Measurements from ENCODE around the gene PSMD2. TPM values are rescaled to one million over a fixed set of nuclear protein-coding genes. Genes with fewer than 3 reads are reported as not detected.
A peak's percentile ranks its signal among the peaks of the same experiment; 100 is the strongest.

The PSMD2 gene
- total RNA-seq, 3 donors from 2014 or later (not counting 1 experiment from before 2014, with no cell fraction given) = 218 to 237 (median 231) TPM

DNA sequence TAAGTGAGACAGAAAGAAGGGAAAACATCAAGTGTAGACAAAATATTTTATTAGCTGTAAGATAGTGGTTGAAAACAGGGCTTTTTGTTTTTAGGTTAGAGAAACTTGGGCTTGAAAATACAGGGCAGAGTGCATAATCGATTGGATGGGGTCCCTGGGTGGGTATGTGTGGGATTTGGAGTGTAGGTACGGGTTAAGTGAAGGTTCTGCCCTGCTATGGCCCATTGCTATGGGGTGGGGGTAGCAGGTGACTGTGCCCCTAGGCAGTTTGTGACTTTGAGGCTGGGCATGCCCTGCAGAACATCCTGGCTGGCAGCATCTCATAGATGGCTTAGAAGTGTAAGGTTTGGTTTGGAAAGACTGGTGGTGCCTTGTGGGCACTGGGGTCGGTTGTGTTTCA is 34.7 kb downstream of the PSMD2 start:
- H3K4me3 ChIP-seq (ENCODE audit: low read length) = no peak overlapping the region
- DNase-seq (no peak), ATAC-seq (no peak)
- H3K27me3 ChIP-seq (ENCODE audit: control insufficient read depth, insufficient read depth, low read length) = no peaks in the 10 kb centered on the region
- intact Hi-C loops (cut with micrococcal nuclease) = loop anchor here (2.0 kb wide), 1 partner anchor 13 kb away; no protein-coding TSS in a partner anchor
- Mint-ChIP-seq H3K27ac (peak overlapping the region; percentile 78 to 80), H3K4me3 (peak overlapping the region; percentile 35), H3K9me3 (no peaks in the 10 kb centered on the region), H3K4me1 (peaks cover 17 to 41% of the 10 kb centered on the region in 2 donors), H3K27me3 (ENCODE audit: low read depth in 2 of 2) (peaks cover 0 to 7% of the 10 kb centered on the region in 2 donors), H3K36me3 (peaks cover 20% of the 10 kb centered on the region)
- H3K36me3 ChIP-seq (ENCODE audit: control insufficient read depth, insufficient read depth, low read length) = peaks cover 55% of the 10 kb centered on the region
- WGBS (ENCODE audit: insufficient coverage) = 88% methylated on average over 3 of the region's 3 CpGs
- TF ChIP-seq, protein P1, sequence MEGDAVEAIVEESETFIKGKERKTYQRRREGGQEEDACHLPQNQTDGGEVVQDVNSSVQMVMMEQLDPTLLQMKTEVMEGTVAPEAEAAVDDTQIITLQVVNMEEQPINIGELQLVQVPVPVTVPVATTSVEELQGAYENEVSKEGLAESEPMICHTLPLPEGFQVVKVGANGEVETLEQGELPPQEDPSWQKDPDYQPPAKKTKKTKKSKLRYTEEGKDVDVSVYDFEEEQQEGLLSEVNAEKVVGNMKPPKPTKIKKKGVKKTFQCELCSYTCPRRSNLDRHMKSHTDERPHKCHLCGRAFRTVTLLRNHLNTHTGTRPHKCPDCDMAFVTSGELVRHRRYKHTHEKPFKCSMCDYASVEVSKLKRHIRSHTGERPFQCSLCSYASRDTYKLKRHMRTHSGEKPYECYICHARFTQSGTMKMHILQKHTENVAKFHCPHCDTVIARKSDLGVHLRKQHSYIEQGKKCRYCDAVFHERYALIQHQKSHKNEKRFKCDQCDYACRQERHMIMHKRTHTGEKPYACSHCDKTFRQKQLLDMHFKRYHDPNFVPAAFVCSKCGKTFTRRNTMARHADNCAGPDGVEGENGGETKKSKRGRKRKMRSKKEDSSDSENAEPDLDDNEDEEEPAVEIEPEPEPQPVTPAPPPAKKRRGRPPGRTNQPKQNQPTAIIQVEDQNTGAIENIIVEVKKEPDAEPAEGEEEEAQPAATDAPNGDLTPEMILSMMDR (IDR thresholded peaks at IDR 0.05) = no peak
- H3K27ac ChIP-seq (ENCODE audit: low read length) = no peak overlapping the region
- H3K4me1 ChIP-seq (ENCODE audit: control insufficient read depth, insufficient read depth, low read length) = peaks cover 23% of the 10 kb centered on the region
- H3K9me3 ChIP-seq (ENCODE audit: control insufficient read depth, insufficient read depth, low read length) = no peaks in the 10 kb centered on the region

DNA sequence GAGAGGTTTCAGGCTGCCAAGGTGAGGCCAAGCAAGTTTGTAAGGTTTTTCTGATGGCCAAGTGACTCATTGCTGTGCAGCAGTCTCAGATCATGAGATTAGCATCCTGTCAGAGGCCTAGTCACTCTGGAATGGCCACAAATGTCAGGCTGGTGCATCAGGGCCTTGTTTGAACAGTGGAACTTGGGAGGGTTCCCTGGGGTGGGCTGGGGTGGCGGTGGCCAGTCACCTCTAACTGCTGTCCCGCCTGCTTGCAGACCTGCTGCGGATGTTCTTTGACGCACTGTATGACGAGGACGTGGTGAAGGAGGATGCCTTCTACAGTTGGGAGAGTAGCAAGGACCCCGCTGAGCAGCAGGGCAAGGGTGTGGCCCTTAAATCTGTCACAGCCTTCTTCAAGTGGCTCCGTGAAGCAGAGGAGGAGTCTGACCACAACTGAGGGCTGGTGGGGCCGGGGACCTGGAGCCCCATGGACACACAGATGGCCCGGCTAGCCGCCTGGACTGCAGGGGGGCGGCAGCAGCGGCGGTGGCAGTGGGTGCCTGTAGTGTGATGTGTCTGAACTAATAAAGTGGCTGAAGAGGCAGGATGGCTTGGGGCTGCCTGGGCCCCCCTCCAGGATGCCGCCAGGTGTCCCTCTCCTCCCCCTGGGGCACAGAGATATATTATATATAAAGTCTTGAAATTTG is 35.6 kb downstream of the PSMD2 start:
- H3K9me3 Mint-ChIP-seq = no peaks in the 10 kb centered on the region
- DNase-seq (peak in 1 of 2 donors; percentile 53), ATAC-seq (peak in 2 of 3 donors; percentile 39 to 40)
- peaks cover 11% of the 10 kb centered on the region for H3K36me3 Mint-ChIP-seq
- 79% methylated on average over 14 of the region's 15 CpGs for WGBS (ENCODE audit: insufficient coverage)
- TF ChIP-seq, protein P1 (IDR thresholded peaks at IDR 0.05) = no peak
- Histone ChIP-seq H3K4me1 (ENCODE audit: control insufficient read depth, insufficient read depth, low read length) (peaks cover 23% of the 10 kb centered on the region), H3K36me3 (ENCODE audit: control insufficient read depth, insufficient read depth, low read length) (peaks cover 48% of the 10 kb centered on the region), H3K4me3 (ENCODE audit: low read length) (no peak overlapping the region), H3K27ac (ENCODE audit: low read length) (peak overlapping the region; percentile 97), H3K9me3 (ENCODE audit: control insufficient read depth, insufficient read depth, low read length) (no peaks in the 10 kb centered on the region), H3K27me3 (ENCODE audit: control insufficient read depth, insufficient read depth, low read length) (no peaks in the 10 kb centered on the region)
- peaks cover 0 to 7% of the 10 kb centered on the region in 2 donors for H3K27me3 Mint-ChIP-seq (ENCODE audit: low read depth in 2 of 2)
- H3K4me1 Mint-ChIP-seq = peaks cover 17 to 37% of the 10 kb centered on the region in 2 donors
- H3K4me3 Mint-ChIP-seq = peak overlapping the region; percentile 90
- intact Hi-C loops (cut with micrococcal nuclease) = loop anchor here (1.0 to 2.0 kb wide), 2 partner anchors 14 to 29 kb away; no protein-coding TSS in a partner anchor
- H3K27ac Mint-ChIP-seq = peak overlapping the region; percentile 78 to 80

DNA sequence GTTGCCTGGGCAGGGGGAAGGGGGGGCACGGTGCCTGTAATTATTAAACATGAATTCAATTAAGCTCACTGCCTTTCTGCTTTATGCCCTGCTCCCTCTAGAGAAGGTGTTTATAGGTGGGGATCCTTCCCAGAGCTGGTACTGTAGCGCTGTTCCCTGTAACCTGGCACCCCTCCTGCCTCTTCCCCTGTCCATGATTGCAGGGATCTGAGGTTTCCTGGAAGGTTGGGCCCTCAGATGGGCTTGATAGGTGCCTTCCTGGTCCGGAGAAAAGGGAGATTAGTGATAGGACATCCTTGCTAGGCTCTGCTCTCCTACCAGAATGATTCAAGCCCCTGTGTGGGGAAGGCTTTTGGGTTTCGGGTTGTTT is 36.2 kb downstream of the PSMD2 start:
- no peaks in the 10 kb centered on the region for H3K27me3 ChIP-seq (ENCODE audit: control insufficient read depth, insufficient read depth, low read length)
- Mint-ChIP-seq H3K4me1 (peaks cover 17 to 37% of the 10 kb centered on the region in 2 donors), H3K27ac (peak overlapping the region; percentile 78 to 80), H3K4me3 (peak overlapping the region; percentile 90), H3K9me3 (no peaks in the 10 kb centered on the region), H3K36me3 (peaks cover 8% of the 10 kb centered on the region), H3K27me3 (ENCODE audit: low read depth in 2 of 2) (peaks cover 0 to 7% of the 10 kb centered on the region in 2 donors)
- peaks cover 44% of the 10 kb centered on the region for H3K36me3 ChIP-seq (ENCODE audit: control insufficient read depth, insufficient read depth, low read length)
- peak overlapping the region; percentile 51 for H3K4me3 ChIP-seq (ENCODE audit: low read length)
- H3K27ac ChIP-seq (ENCODE audit: low read length) = peak overlapping the region; percentile 97
- no peaks in the 10 kb centered on the region for H3K9me3 ChIP-seq (ENCODE audit: control insufficient read depth, insufficient read depth, low read length)
- ATAC-seq (peak in 1 of 3 donors; percentile 5), DNase-seq (no peak)
- WGBS (ENCODE audit: insufficient coverage) = 78% methylated on average over 4 of the region's 4 CpGs
- TF ChIP-seq, protein P1 (IDR thresholded peaks at IDR 0.05) = no peak
- H3K4me1 ChIP-seq (ENCODE audit: control insufficient read depth, insufficient read depth, low read length) = peaks cover 23% of the 10 kb centered on the region
- intact Hi-C loops (cut with micrococcal nuclease) = loop anchor here (1.0 to 2.0 kb wide), 2 partner anchors 14 to 28 kb away; no protein-coding TSS in a partner anchor

Data from natural killer cell (primary cell).